ENCODE measurements around the gene ODAPH.

The ODAPH gene

GRCh38 chr4:75566911-75567310, 11.0 kb downstream of the ODAPH start:
- Histone ChIP-seq H3K9me3 (ENCODE audit: control insufficient read depth in 5 of 5, low read length in 5 of 5) (no peaks in the 10 kb centered on the region), H3K4me1 (ENCODE audit: control insufficient read depth in 5 of 5, insufficient read depth in 5 of 5, low read length in 5 of 5) (peaks cover 0 to 6% (median 0%) of the 10 kb centered on the region in 5 donors), H3K4me3 (ENCODE audit: low read depth in 1 of 5, low read length in 5 of 5) (no peak overlapping the region), H3K27ac (ENCODE audit: low read depth, low read length) (no peak overlapping the region), H3K36me3 (ENCODE audit: control insufficient read depth in 5 of 5, insufficient read depth in 5 of 5, low read length in 5 of 5) (no peaks in the 10 kb centered on the region), H3K27me3 (ENCODE audit: control insufficient read depth in 5 of 5, insufficient read depth in 4 of 5, low read length in 5 of 5) (no peaks in the 10 kb centered on the region), H3K9ac (ENCODE audit: low read length in 5 of 5) (no peak overlapping the region)

GRCh38 chr4:75567725-75568124, 11.9 kb downstream of the ODAPH start:
- H3K9me3 ChIP-seq (ENCODE audit: control insufficient read depth in 5 of 5, low read length in 5 of 5): no peaks in the 10 kb centered on the region
- H3K9ac ChIP-seq (ENCODE audit: low read length in 5 of 5): no peak overlapping the region
- no peaks in the 10 kb centered on the region for H3K27me3 ChIP-seq (ENCODE audit: control insufficient read depth in 5 of 5, insufficient read depth in 4 of 5, low read length in 5 of 5)
- no peak overlapping the region for H3K27ac ChIP-seq (ENCODE audit: low read depth, low read length)
- H3K36me3 ChIP-seq (ENCODE audit: control insufficient read depth in 5 of 5, insufficient read depth in 5 of 5, low read length in 5 of 5): no peaks in the 10 kb centered on the region
- peaks cover 0 to 6% (median 0%) of the 10 kb centered on the region in 5 donors for H3K4me1 ChIP-seq (ENCODE audit: control insufficient read depth in 5 of 5, insufficient read depth in 5 of 5, low read length in 5 of 5)
- H3K4me3 ChIP-seq (ENCODE audit: low read depth in 1 of 5, low read length in 5 of 5): no peak overlapping the region

DNA sequence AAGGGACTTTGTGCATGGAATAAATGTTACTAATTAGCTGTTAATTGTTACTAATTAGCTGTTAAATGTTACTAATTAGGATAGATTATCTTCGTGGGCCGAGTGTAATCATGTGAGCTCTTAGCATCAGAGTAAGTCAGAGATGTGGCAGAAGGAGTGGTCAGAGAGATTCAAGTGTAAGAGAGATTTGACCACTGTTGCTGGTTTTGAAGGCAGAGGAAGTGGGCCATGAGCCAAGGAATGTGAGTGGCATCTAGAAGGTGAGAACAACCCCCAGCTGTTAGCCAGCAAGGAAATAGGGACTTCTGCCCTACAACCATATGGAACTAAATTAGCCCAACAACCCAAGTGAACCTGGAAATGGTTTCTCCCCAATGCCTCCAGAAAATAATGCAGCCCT, 28.2 kb downstream of the ODAPH start:
- no peaks in the 10 kb centered on the region for H3K36me3 ChIP-seq (ENCODE audit: control insufficient read depth in 5 of 5, insufficient read depth in 5 of 5, low read length in 5 of 5)
- no peaks in the 10 kb centered on the region for H3K27me3 ChIP-seq (ENCODE audit: control insufficient read depth in 5 of 5, insufficient read depth in 4 of 5, low read length in 5 of 5)
- no peaks in the 10 kb centered on the region for H3K4me1 ChIP-seq (ENCODE audit: control insufficient read depth in 5 of 5, insufficient read depth in 5 of 5, low read length in 5 of 5)
- no peak overlapping the region for H3K4me3 ChIP-seq (ENCODE audit: low read depth in 1 of 5, low read length in 5 of 5)
- H3K27ac ChIP-seq (ENCODE audit: low read depth, low read length): no peak overlapping the region
- H3K9ac ChIP-seq (ENCODE audit: low read length in 5 of 5): no peak overlapping the region
- peaks cover 0 to 4% (median 0%) of the 10 kb centered on the region in 5 donors for H3K9me3 ChIP-seq (ENCODE audit: control insufficient read depth in 5 of 5, low read length in 5 of 5)

DNA sequence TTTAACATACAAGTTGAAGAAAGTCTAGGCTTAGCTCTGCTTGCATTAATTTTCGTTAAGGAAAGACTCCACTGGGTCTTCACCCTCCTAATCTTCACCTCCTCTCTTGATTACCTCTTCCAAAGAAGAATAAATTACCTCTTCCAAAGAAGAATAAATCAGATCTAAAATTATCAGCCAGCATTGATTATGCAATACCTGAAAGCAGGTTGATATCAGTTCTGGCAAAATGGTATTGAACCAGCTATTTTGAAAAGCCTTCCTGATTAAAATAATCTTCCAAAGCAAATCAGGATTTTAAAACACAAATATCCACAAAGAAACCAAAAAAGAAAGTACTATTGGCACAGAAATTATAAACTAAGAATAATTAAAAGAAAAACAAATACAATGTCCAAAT, 37.5 kb downstream of the ODAPH start:
- Histone ChIP-seq H3K27ac (ENCODE audit: low read depth, low read length) (no peak overlapping the region), H3K4me3 (ENCODE audit: low read depth in 1 of 5, low read length in 5 of 5) (no peak overlapping the region), H3K4me1 (ENCODE audit: control insufficient read depth in 5 of 5, insufficient read depth in 5 of 5, low read length in 5 of 5) (no peaks in the 10 kb centered on the region), H3K9ac (ENCODE audit: low read length in 5 of 5) (no peak overlapping the region), H3K36me3 (ENCODE audit: control insufficient read depth in 5 of 5, insufficient read depth in 5 of 5, low read length in 5 of 5) (no peaks in the 10 kb centered on the region), H3K27me3 (ENCODE audit: control insufficient read depth in 5 of 5, insufficient read depth in 4 of 5, low read length in 5 of 5) (no peaks in the 10 kb centered on the region), H3K9me3 (ENCODE audit: control insufficient read depth in 5 of 5, low read length in 5 of 5) (no peaks in the 10 kb centered on the region)

- Histone ChIP-seq H3K36me3 (ENCODE audit: control insufficient read depth in 5 of 5, insufficient read depth in 5 of 5, low read length in 5 of 5) (no peaks in the 10 kb centered on the region), H3K9ac (ENCODE audit: low read length in 5 of 5) (no peak overlapping the region), H3K27me3 (ENCODE audit: control insufficient read depth in 5 of 5, insufficient read depth in 4 of 5, low read length in 5 of 5) (no peaks in the 10 kb centered on the region), H3K4me1 (ENCODE audit: control insufficient read depth in 5 of 5, insufficient read depth in 5 of 5, low read length in 5 of 5) (no peaks in the 10 kb centered on the region), H3K4me3 (ENCODE audit: low read depth in 1 of 5, low read length in 5 of 5) (no peak overlapping the region), H3K27ac (ENCODE audit: low read depth, low read length) (no peak overlapping the region), H3K9me3 (ENCODE audit: control insufficient read depth in 5 of 5, low read length in 5 of 5) (no peaks in the 10 kb centered on the region)
These were observed 40.2 kb downstream of the ODAPH start for GRCh38 chr4:75596061-75596460.

DNA sequence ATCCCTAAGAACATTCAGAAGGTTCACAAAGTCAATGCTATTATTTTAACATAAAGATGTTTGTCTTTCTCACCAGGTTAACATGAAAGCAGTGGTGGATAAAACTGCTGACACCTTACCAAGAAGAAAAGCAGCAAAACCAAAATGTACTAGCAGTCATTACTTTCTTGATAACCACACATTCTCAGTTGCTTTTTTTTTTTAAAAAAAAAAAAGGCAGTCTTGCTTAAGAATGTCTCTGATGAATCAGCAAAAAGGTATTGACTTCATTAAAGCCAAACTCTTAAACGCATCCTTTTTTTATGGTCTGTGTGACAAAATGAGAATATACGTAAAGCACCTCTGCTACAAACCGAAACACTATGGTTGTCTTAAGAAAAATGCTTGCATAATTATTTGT, 42.5 kb downstream of the ODAPH start:
- no peaks in the 10 kb centered on the region for H3K27me3 ChIP-seq (ENCODE audit: control insufficient read depth in 5 of 5, insufficient read depth in 4 of 5, low read length in 5 of 5)
- no peak overlapping the region for H3K27ac ChIP-seq (ENCODE audit: low read depth, low read length)
- H3K9ac ChIP-seq (ENCODE audit: low read length in 5 of 5): no peak overlapping the region
- no peaks in the 10 kb centered on the region for H3K4me1 ChIP-seq (ENCODE audit: control insufficient read depth in 5 of 5, insufficient read depth in 5 of 5, low read length in 5 of 5)
- no peak overlapping the region for H3K4me3 ChIP-seq (ENCODE audit: low read depth in 1 of 5, low read length in 5 of 5)
- no peaks in the 10 kb centered on the region for H3K9me3 ChIP-seq (ENCODE audit: control insufficient read depth in 5 of 5, low read length in 5 of 5)
- no peaks in the 10 kb centered on the region for H3K36me3 ChIP-seq (ENCODE audit: control insufficient read depth in 5 of 5, insufficient read depth in 5 of 5, low read length in 5 of 5)

DNA sequence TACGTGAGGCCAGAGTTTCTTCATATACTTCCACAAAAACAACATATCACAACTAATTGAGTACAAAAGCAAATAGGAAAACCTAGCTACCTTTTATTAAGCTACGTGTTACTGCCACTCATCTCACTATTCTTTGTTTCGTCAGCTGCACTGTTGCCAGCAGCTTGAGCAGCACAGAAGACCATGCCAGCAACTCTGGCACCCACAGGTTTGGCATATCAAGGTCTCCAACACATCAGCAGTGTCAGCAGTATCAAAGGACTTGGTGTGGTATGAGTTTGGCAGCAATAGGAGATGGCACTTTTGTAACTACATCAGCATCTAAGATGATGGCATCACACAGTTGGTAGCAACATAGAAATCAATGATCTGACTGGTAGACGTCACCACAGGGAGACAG, 43.8 kb downstream of the ODAPH start:
- no peaks in the 10 kb centered on the region for H3K9me3 ChIP-seq (ENCODE audit: control insufficient read depth in 5 of 5, low read length in 5 of 5)
- H3K36me3 ChIP-seq (ENCODE audit: control insufficient read depth in 5 of 5, insufficient read depth in 5 of 5, low read length in 5 of 5): no peaks in the 10 kb centered on the region
- no peak overlapping the region for H3K4me3 ChIP-seq (ENCODE audit: low read depth in 1 of 5, low read length in 5 of 5)
- H3K9ac ChIP-seq (ENCODE audit: low read length in 5 of 5): no peak overlapping the region
- no peak overlapping the region for H3K27ac ChIP-seq (ENCODE audit: low read depth, low read length)
- no peaks in the 10 kb centered on the region for H3K27me3 ChIP-seq (ENCODE audit: control insufficient read depth in 5 of 5, insufficient read depth in 4 of 5, low read length in 5 of 5)
- no peaks in the 10 kb centered on the region for H3K4me1 ChIP-seq (ENCODE audit: control insufficient read depth in 5 of 5, insufficient read depth in 5 of 5, low read length in 5 of 5)

DNA sequence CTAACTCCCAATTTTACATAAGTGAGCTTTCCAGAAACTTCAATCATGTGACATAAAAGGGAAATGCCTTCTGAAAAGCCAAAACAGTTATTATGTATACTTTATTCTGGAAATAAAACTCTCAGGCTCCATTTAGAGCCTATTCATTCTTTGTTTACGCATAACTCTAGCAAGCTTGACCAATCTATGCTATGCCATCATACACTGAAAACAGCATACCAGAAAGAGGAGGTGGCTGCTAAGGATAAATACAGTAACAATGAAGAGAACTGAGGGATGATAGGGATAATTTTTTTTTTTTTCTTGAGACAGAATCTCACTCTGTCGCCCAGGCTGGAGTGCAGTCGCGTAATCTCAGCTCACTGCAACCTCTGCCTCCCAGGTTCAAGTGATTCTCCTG, 50.1 kb downstream of the ODAPH start:
- Histone ChIP-seq H3K9ac (ENCODE audit: low read length in 5 of 5) (no peak overlapping the region), H3K4me3 (ENCODE audit: low read depth in 1 of 5, low read length in 5 of 5) (no peak overlapping the region), H3K27me3 (ENCODE audit: control insufficient read depth in 5 of 5, insufficient read depth in 4 of 5, low read length in 5 of 5) (no peaks in the 10 kb centered on the region), H3K4me1 (ENCODE audit: control insufficient read depth in 5 of 5, insufficient read depth in 5 of 5, low read length in 5 of 5) (no peaks in the 10 kb centered on the region), H3K27ac (ENCODE audit: low read depth, low read length) (no peak overlapping the region), H3K9me3 (ENCODE audit: control insufficient read depth in 5 of 5, low read length in 5 of 5) (no peaks in the 10 kb centered on the region), H3K36me3 (ENCODE audit: control insufficient read depth in 5 of 5, insufficient read depth in 5 of 5, low read length in 5 of 5) (no peaks in the 10 kb centered on the region)

DNA sequence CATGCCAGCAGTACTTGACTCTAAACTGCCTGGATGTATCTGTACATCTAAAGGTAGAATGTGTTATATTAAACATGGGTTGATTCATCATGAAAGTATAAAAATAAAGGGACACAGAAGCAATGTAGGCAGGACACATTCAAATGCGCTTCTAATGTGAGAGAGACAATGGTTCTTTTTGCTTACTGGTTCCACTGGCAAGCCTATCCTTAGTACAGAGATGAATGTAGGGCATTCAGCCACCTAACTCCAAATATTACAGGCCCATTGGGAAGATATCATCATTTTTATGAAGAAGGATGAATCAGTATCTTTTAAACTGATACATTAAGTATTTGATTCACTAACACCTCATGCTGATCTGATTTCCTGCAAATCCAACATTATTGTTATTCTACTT, 56.4 kb downstream of the ODAPH start:
- H3K27me3 ChIP-seq (ENCODE audit: control insufficient read depth in 5 of 5, insufficient read depth in 4 of 5, low read length in 5 of 5): no peaks in the 10 kb centered on the region
- H3K4me3 ChIP-seq (ENCODE audit: low read depth in 1 of 5, low read length in 5 of 5): no peak overlapping the region
- H3K27ac ChIP-seq (ENCODE audit: low read depth, low read length): no peak overlapping the region
- no peak overlapping the region for H3K9ac ChIP-seq (ENCODE audit: low read length in 5 of 5)
- no peaks in the 10 kb centered on the region for H3K4me1 ChIP-seq (ENCODE audit: control insufficient read depth in 5 of 5, insufficient read depth in 5 of 5, low read length in 5 of 5)
- H3K36me3 ChIP-seq (ENCODE audit: control insufficient read depth in 5 of 5, insufficient read depth in 5 of 5, low read length in 5 of 5): no peaks in the 10 kb centered on the region
- H3K9me3 ChIP-seq (ENCODE audit: control insufficient read depth in 5 of 5, low read length in 5 of 5): no peaks in the 10 kb centered on the region
